ENCODE data around the gene COL4A1. TPM values are rescaled to one million over a fixed set of nuclear protein-coding genes. Genes with fewer than 3 reads are reported as not detected.
A peak's percentile ranks its signal among the peaks of the same experiment; 100 is the strongest.

The COL4A1 gene
- total RNA-seq, 8 experiments from 2014 or later = 1.0 to 466 (median 5.0) TPM

GRCh38 chr13:110244071-110244830 is 62.7 kb downstream of the COL4A1 start:
- peak in 3 of 8 experiments; percentile 38 to 87 (median 78) for ATAC-seq (replicated peaks in 6 of 8)
- Histone ChIP-seq H3K4me3 (no peak overlapping the region), H3K27ac (no peak overlapping the region), H3K4me1 (replicated peaks in 1 of 2) (no peaks in the 10 kb centered on the region)
- WGBS, 10 experiments = 28 to 100% (median 64%) methylated on average over 1 to 6 of the region's 7 CpGs; no CpG with 5 or more reads in 2 of the 10 experiments
- in situ Hi-C loops (cut with MboI; ENCODE audit: low pct_unique_long_range_greater_than_20kb in 2 of 9, low sequenced_read_pairs in 9 of 9, unreplicated experiment in 9 of 9) = loop anchor here in 5 of 9 experiments (25.0 kb wide), 1 partner anchor 168 kb away; no protein-coding TSS in a partner anchor

- ATAC-seq (replicated peaks in 6 of 8) = no peak
- 70 to 100% (median 93%) methylated on average over 1 to 3 of the region's 4 CpGs; no CpG with 5 or more reads in 1 of the 10 experiments for WGBS, 10 experiments
- in situ Hi-C loops (cut with MboI; ENCODE audit: low pct_unique_long_range_greater_than_20kb in 2 of 9, low sequenced_read_pairs in 9 of 9, unreplicated experiment in 9 of 9) = loop anchor here in 5 of 9 experiments (25.0 kb wide), 1 partner anchor 170 kb away; no protein-coding TSS in a partner anchor
These were observed 64.3 kb downstream of the COL4A1 start for GRCh38 chr13:110242615-110243014.

GRCh38 chr13:110240943-110241342 is 66.0 kb downstream of the COL4A1 start:
- Histone ChIP-seq H3K4me1 (replicated peaks in 1 of 2) (peaks cover 0 to 6% of the 10 kb centered on the region in 2 donors), H3K27ac (no peak overlapping the region), H3K4me3 (no peak overlapping the region)
- in situ Hi-C loops (cut with MboI; ENCODE audit: low pct_unique_long_range_greater_than_20kb in 2 of 9, low sequenced_read_pairs in 9 of 9, unreplicated experiment in 9 of 9) = loop anchor here in 5 of 9 experiments (25.0 kb wide), 1 partner anchor 171 kb away; no protein-coding TSS in a partner anchor
- ATAC-seq (replicated peaks in 6 of 8) = no peak
- 85 to 100% (median 95%) methylated on average over 1 to 5 of the region's 7 CpGs; no CpG with 5 or more reads in 3 of the 10 experiments for WGBS, 10 experiments

More at GRCh38 chr13:110242615-110243014, 64.3 kb downstream of the COL4A1 start:
- Histone ChIP-seq H3K27ac (no peak overlapping the region), H3K4me1 (replicated peaks in 1 of 2) (peaks cover 0 to 6% of the 10 kb centered on the region in 2 donors), H3K4me3 (no peak overlapping the region)

GRCh38 chr13:110240352-110240751 is 66.6 kb downstream of the COL4A1 start:
- H3K4me3 ChIP-seq = no peak overlapping the region
- no peak overlapping the region for H3K27ac ChIP-seq
- peaks cover 0 to 6% of the 10 kb centered on the region in 2 donors for H3K4me1 ChIP-seq (replicated peaks in 1 of 2)
- in situ Hi-C loops (cut with MboI; ENCODE audit: low pct_unique_long_range_greater_than_20kb in 2 of 9, low sequenced_read_pairs in 9 of 9, unreplicated experiment in 9 of 9) = loop anchor here in 5 of 9 experiments (25.0 kb wide), 1 partner anchor 172 kb away; no protein-coding TSS in a partner anchor
- ATAC-seq (replicated peaks in 6 of 8) = no peak
- WGBS, 10 experiments = 80 to 100% (median 92%) methylated on average over 2 to 6 of the region's 10 CpGs; no CpG with 5 or more reads in 6 of the 10 experiments

GRCh38 chr13:110239280-110240125 is 67.5 kb downstream of the COL4A1 start:
- H3K27ac ChIP-seq = no peak overlapping the region
- in situ Hi-C loops (cut with MboI; ENCODE audit: low pct_unique_long_range_greater_than_20kb in 2 of 9, low sequenced_read_pairs in 9 of 9, unreplicated experiment in 9 of 9) = loop anchor here in 5 of 9 experiments (25.0 kb wide), 1 partner anchor 173 kb away; no protein-coding TSS in a partner anchor
- no peak for ATAC-seq (replicated peaks in 6 of 8)
- peaks cover 0 to 6% of the 10 kb centered on the region in 2 donors for H3K4me1 ChIP-seq (replicated peaks in 1 of 2)
- H3K4me3 ChIP-seq = no peak overlapping the region
- WGBS, 10 experiments = 8 to 100% (median 61%) methylated on average over 1 to 5 of the region's 5 CpGs

- Histone ChIP-seq H3K4me1 (replicated peaks in 1 of 2) (peaks cover 0 to 6% of the 10 kb centered on the region in 2 donors), H3K4me3 (no peak overlapping the region), H3K27ac (no peak overlapping the region)
- in situ Hi-C loops (cut with MboI; ENCODE audit: low pct_unique_long_range_greater_than_20kb in 2 of 9, low sequenced_read_pairs in 9 of 9, unreplicated experiment in 9 of 9) = loop anchor here in 5 of 9 experiments (25.0 kb wide), 1 partner anchor 173 kb away; no protein-coding TSS in a partner anchor
- WGBS, 10 experiments = 13 to 100% (median 73%) methylated on average over 1 of the region's 1 CpG; no CpG with 5 or more reads in 4 of the 10 experiments
- peak in 1 of 8 experiments; percentile 35 for ATAC-seq (replicated peaks in 6 of 8)
These were observed 68.2 kb downstream of the COL4A1 start for GRCh38 chr13:110238818-110239195.

- no peak overlapping the region for H3K27ac ChIP-seq
- ATAC-seq (replicated peaks in 6 of 8) = peak in 2 of 8 experiments; percentile 10 to 52
- in situ Hi-C loops (cut with MboI; ENCODE audit: low pct_unique_long_range_greater_than_20kb in 2 of 9, low sequenced_read_pairs in 9 of 9, unreplicated experiment in 9 of 9) = loop anchor here in 5 of 9 experiments (25.0 kb wide), 1 partner anchor 174 kb away; no protein-coding TSS in a partner anchor
- whole genome bisulfite sequencing, 10 experiments = 11 to 100% (median 81%) methylated on average over 1 to 5 of the region's 5 CpGs
- H3K4me3 ChIP-seq = no peak overlapping the region
- peaks cover 0 to 6% of the 10 kb centered on the region in 2 donors for H3K4me1 ChIP-seq (replicated peaks in 1 of 2)
These were observed 68.8 kb downstream of the COL4A1 start for GRCh38 chr13:110237875-110238817.

- no peak overlapping the region for H3K4me3 ChIP-seq
- WGBS, 10 experiments = 60 to 100% (median 80%) methylated on average over 1 to 6 of the region's 11 CpGs; no CpG with 5 or more reads in 6 of the 10 experiments
- no peak overlapping the region for H3K27ac ChIP-seq
- in situ Hi-C loops (cut with MboI; ENCODE audit: low pct_unique_long_range_greater_than_20kb in 2 of 9, low sequenced_read_pairs in 9 of 9, unreplicated experiment in 9 of 9) = loop anchor here in 5 of 9 experiments (25.0 kb wide), 1 partner anchor 175 kb away; no protein-coding TSS in a partner anchor
- ATAC-seq (replicated peaks in 6 of 8) = no peak
- peaks cover 0 to 6% of the 10 kb centered on the region in 2 donors for H3K4me1 ChIP-seq (replicated peaks in 1 of 2)
These were observed 70.1 kb downstream of the COL4A1 start for GRCh38 chr13:110236831-110237261.

GRCh38 chr13:110236431-110236830 is 70.5 kb downstream of the COL4A1 start:
- 87 to 100% (median 97%) methylated on average over 1 to 7 of the region's 10 CpGs; no CpG with 5 or more reads in 4 of the 10 experiments for WGBS, 10 experiments
- Histone ChIP-seq H3K27ac (no peak overlapping the region), H3K4me3 (no peak overlapping the region), H3K4me1 (replicated peaks in 1 of 2) (peaks cover 0 to 6% of the 10 kb centered on the region in 2 donors)
- in situ Hi-C loops (cut with MboI; ENCODE audit: low pct_unique_long_range_greater_than_20kb in 2 of 9, low sequenced_read_pairs in 9 of 9, unreplicated experiment in 9 of 9) = loop anchor here in 5 of 9 experiments (25.0 kb wide), 1 partner anchor 176 kb away; no protein-coding TSS in a partner anchor
- ATAC-seq (replicated peaks in 6 of 8) = no peak

- WGBS, 10 experiments = 44 to 100% (median 95%) methylated on average over 1 to 7 of the region's 7 CpGs
- no peak overlapping the region for H3K4me3 ChIP-seq
- H3K4me1 ChIP-seq (replicated peaks in 1 of 2) = peaks cover 0 to 6% of the 10 kb centered on the region in 2 donors
- in situ Hi-C loops (cut with MboI; ENCODE audit: low pct_unique_long_range_greater_than_20kb in 2 of 9, low sequenced_read_pairs in 9 of 9, unreplicated experiment in 9 of 9) = loop anchor here in 5 of 9 experiments (25.0 kb wide), 1 partner anchor 178 kb away; no protein-coding TSS in a partner anchor
- ATAC-seq (replicated peaks in 6 of 8) = no peak
- no peak overlapping the region for H3K27ac ChIP-seq
These were observed 72.4 kb downstream of the COL4A1 start for GRCh38 chr13:110234532-110234931.

- in situ Hi-C loops (cut with MboI; ENCODE audit: low pct_unique_long_range_greater_than_20kb in 2 of 9, low sequenced_read_pairs in 9 of 9, unreplicated experiment in 9 of 9) = loop anchor here in 5 of 9 experiments (25.0 kb wide), 1 partner anchor 178 kb away; no protein-coding TSS in a partner anchor
- H3K4me3 ChIP-seq = no peak overlapping the region
- ATAC-seq (replicated peaks in 6 of 8) = peak in 1 of 8 experiments; percentile 63
- H3K4me1 ChIP-seq (replicated peaks in 1 of 2) = peaks cover 0 to 6% of the 10 kb centered on the region in 2 donors
- H3K27ac ChIP-seq = no peak overlapping the region
- 17 to 100% (median 72%) methylated on average over 1 to 3 of the region's 3 CpGs; no CpG with 5 or more reads in 4 of the 10 experiments for WGBS, 10 experiments
These were observed 73.0 kb downstream of the COL4A1 start for GRCh38 chr13:110233951-110234280.
